T-helper 9 cell (primary cell): ENCODE measurements around the gene AQP1.

ENCODE experiments used
- DNase-seq: peaks from one replicate; pipeline ENCODE4 v3.0.0-alpha.2; 2020

The AQP1 gene

GRCh38 chr7:30907527-30908267, 4.0 kb upstream of the AQP1 start:
- DNase-seq, result no peak

DNA sequence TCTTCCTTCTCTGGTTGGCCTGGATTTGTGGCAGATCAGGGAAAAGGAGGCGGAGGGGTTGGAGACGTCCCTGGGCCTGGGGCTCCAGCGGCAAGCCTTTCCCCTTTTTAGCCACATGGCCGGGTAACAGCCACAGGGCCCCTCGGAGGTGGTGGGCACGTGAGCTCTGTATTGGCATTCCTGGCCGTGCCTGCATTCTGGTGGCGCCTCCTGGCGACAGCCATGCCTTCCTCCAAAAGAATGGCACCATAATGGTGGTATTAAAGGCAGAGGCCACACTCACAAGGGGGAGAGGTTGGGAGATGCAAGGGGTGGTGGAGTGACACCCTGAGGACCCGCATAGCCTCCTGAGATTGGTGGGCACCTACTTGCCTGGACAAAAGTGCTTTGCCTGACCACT, 3.0 kb upstream of the AQP1 start:
- no peak for DNase-seq

DNA sequence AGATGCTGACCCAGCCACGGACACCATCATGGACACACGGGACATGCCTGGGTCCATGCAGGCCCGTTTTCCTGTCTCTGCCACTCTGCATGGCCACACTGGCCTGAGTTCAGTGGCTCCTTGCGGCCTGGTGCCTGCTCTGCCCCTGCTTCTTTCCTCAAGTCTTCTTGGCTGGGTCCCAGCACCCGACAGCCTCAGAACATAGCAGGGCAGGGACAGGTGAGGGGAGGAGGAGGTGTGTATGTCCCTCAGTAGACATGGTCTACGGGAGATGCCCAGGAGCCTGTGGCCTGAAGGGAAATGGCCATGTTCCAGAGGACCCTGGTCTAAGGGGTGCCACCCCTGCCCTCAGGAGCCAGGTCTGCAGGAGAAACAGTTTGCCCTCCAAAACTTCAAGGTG, 2.2 kb upstream of the AQP1 start:
- no peak for DNase-seq

DNA sequence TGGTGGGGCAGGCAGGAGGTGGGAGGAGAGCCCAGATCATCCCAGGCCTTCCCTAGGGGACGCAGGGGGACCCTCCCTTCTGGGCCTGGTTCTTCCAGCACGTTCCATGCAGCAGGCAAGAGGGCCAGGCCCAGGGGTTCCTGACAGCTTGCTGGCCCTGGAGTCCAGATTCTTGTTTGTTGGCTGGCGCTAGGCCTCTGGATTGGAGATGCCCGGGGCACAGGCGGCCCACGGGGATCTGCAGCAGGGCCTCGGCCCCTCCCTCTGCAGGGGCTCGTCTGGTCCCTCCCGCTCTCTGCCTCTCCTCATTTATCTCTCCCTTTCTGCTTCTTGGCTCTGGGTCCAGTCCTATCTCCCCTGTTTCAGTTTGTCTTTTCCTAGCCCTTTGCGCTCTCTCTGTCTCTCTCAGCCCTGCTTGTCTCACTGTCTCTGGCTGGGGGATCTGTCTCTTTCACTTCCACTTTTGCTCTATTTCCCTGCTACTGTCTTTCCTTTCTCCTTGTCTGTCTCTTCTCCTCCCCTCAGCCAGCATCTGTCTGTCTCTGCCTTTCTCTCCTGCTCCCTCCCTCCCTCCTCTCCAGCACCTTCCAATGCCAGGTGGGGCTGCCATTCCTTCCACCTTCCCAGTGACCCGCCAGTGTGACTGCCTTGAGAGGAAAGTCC, 1.1 kb upstream of the AQP1 start:
- no peak for DNase-seq

DNA sequence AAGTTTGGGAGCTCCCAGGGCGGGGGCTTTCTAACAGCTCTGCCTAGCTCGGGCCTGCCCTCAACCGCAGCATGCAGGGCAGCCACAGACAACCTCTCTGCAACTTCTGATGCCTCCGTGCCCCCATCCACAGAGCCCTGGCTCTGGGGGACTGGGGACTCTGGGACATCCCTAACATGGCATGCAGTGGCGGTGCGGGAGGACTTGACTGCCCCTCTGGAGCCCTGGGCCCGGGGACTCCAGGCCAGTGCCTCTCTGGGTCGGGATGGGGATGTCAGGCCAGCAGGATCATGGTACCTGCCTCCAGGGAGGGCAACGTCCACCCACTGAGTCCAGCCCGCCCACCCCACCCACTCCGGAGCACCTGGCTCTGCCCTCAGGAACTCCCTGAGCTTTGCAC, 520 bp upstream of the AQP1 start:
- no peak for DNase-seq

- no peak for DNase-seq
These were observed 523 bp downstream of the AQP1 start for GRCh38 chr7:30912021-30912730.

- DNase-seq, result no peak
These were observed 1.0 kb downstream of the AQP1 start for GRCh38 chr7:30912731-30912985.

- DNase-seq, result no peak
These were observed 1.5 kb downstream of the AQP1 start for GRCh38 chr7:30912986-30913811.

- no peak for DNase-seq
These were observed 2.3 kb downstream of the AQP1 start for GRCh38 chr7:30913821-30914515.

DNA sequence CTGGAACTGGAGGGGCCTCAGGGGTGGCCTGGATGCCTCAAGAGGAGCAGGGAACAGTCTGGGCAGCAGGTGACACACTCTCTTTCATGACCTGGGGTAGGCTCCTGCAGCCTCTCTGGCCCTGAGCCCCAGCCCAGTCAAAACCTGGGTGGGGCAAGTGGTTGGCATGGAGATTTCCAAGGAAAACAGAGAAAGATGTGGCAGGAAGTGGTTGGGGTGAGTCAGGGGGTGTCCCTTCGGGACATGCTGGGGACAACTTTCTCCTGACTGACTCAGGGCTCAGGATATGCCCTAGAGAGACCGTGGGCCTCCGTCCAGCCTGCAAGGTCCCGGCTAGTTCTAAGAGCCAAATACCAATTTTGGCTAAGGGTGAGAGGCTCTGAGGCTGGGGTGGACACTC, 2.9 kb downstream of the AQP1 start:
- no peak for DNase-seq

- DNase-seq, result no peak
These were observed 3.5 kb downstream of the AQP1 start for GRCh38 chr7:30915005-30915601.

GRCh38 chr7:30915751-30916150, 4.1 kb downstream of the AQP1 start:
- DNase-seq, result no peak

- DNase-seq, result no peak
These were observed 4.6 kb downstream of the AQP1 start for GRCh38 chr7:30916255-30916654.

- no peak for DNase-seq
These were observed 5.1 kb downstream of the AQP1 start for GRCh38 chr7:30916767-30917166.

DNA sequence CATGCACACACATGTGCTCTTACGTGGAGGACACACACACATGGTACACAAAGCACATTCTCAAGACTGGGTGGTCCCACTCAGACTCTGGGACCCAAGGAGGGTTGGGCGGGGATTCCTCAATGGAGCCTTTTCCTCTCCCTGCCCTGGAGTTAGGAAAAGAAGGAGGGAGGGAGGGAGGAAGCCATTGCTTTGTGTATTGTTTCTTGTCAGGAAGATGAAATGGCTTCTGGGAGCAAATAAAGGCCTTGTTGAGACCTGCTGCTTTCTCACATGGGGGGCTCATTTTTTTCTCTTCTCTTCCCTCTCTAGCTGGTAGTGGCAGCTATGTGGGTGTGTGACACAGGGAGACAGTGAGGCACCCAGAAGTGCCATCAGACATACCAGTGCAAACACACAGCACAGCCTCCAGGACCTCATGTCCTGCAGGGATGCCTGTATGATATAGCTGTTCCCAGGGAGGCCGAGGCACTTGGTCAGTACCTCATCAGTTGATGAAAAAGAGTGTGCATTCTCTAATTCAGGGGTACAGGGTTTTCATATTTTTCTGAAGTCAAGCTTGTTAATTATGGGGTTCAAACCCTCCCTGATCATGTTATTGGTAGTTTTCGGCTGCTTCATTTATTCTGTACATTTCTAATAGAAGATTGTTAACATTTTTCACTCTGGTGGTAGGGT, 5.7 kb downstream of the AQP1 start:
- DNase-seq, result no peak

- no peak for DNase-seq
These were observed 7.0 kb downstream of the AQP1 start for GRCh38 chr7:30918676-30919075.

DNA sequence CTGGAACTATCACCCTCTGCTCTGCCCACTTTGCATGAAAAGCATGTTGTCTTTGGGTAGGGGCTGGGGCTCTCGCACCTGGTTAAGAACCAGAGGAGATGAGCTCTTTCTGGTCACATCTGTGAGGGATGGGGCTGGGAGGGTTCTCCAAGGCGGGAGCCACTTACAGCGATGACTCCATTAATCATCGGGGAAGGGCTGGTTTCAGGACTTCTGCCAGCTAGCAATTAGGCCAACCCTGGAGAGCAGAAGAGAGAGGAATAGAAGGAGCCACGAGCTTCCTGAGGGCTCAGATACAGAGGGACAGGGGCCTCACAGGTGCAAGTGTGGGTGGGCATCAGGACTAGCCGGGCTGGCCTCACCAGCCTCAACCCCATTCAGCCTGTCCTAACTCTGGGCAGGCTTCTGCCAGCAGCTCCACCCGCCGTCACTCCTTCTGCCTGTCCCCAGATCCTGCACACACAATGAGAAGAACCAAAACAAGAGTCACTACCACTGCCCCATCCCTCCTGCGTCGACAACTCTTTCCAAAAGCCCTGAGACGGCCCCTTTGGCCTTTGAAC, 8.4 kb downstream of the AQP1 start:
- no peak for DNase-seq

- no peak for DNase-seq
These were observed 9.2 kb downstream of the AQP1 start for GRCh38 chr7:30920584-30921539.

- DNase-seq, result no peak
These were observed 10.1 kb downstream of the AQP1 start for GRCh38 chr7:30921540-30922401.
